GM12891 (cell line): ENCODE results near the gene GCNA.
A peak's percentile ranks its signal among the peaks of the same experiment; 100 is the strongest.

Experiments
- DNase-seq: peaks from one replicate; pipeline ENCODE4 v3.0.0; 2011; ENCODE audit warnings: low spot score; ENCODE audit not compliant: insufficient read length
- FAIRE-seq: peaks from 2 replicates; lab custom pipeline; 2011; peaks lifted over from hg19 to GRCh38; lab: Jason Lieb, UNC
- PAX5 ChIP-seq: IDR thresholded peaks from 2 replicates; pipeline ENCODE4 v1.6.1; 2011; ENCODE audit warnings: low read length, moderate library complexity, mild to moderate bottlenecking; ENCODE audit not compliant: insufficient read depth, severe bottlenecking
- POLR2A ChIP-seq: IDR thresholded peaks from 2 replicates; pipeline ENCODE4 v1.6.1; 2011; ENCODE audit warnings: low read depth, low read length, control low read depth
- POLR2AphosphoS5 ChIP-seq: IDR thresholded peaks from 2 replicates; pipeline ENCODE4 v1.6.1; 2011; ENCODE audit warnings: low read depth, low read length, control low read depth
- POU2F2 ChIP-seq: IDR thresholded peaks from 2 replicates; pipeline ENCODE4 v1.6.1; 2011; ENCODE audit warnings: low read depth, mild to moderate bottlenecking, control low read depth, low read length, moderate library complexity
- SPI1 ChIP-seq: IDR thresholded peaks from 2 replicates; pipeline ENCODE4 v1.6.1; 2011; ENCODE audit warnings: low read depth, low read length, control low read depth
- TAF1 ChIP-seq: IDR thresholded peaks from 2 replicates; pipeline ENCODE4 v1.6.1; 2011; ENCODE audit warnings: low read depth, low read length, control low read depth

GCNA gene

DNA sequence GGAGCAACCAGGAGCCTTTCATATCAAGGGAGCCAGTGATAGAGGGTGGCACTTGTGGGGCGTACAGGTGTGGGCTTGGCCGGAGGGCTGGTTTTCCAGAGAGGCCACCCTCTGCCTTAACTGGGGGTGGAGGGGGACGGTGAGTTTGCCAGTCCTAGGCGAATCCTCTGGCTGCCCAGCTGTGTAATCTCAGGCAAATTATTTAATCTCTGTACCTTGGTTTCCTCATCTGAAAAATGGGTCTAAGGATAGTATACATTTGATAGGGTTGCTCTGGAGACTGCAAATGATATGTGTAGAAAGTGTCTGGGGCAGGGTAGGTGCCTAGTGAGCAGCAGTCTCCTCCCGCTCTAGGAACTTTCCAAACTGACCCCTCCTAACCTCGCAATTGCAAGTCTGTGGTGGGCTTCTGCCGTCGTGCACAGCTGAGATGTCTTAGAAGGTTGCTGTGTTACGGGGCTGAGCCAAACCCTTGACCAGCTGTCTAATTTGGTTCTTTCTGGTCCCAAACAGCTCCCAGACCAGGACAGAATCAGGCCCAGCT lies 43.9 kb downstream of the GCNA start:
- DNase-seq (no peak), FAIRE-seq (no peak)
- TF ChIP-seq TAF1: no peak
- TF ChIP-seq POLR2AphosphoS5: no peak
- TF ChIP-seq SPI1: no peak
- TF ChIP-seq PAX5: no peak
- no peak for TF ChIP-seq POLR2A
- TF ChIP-seq POU2F2: no peak

DNA sequence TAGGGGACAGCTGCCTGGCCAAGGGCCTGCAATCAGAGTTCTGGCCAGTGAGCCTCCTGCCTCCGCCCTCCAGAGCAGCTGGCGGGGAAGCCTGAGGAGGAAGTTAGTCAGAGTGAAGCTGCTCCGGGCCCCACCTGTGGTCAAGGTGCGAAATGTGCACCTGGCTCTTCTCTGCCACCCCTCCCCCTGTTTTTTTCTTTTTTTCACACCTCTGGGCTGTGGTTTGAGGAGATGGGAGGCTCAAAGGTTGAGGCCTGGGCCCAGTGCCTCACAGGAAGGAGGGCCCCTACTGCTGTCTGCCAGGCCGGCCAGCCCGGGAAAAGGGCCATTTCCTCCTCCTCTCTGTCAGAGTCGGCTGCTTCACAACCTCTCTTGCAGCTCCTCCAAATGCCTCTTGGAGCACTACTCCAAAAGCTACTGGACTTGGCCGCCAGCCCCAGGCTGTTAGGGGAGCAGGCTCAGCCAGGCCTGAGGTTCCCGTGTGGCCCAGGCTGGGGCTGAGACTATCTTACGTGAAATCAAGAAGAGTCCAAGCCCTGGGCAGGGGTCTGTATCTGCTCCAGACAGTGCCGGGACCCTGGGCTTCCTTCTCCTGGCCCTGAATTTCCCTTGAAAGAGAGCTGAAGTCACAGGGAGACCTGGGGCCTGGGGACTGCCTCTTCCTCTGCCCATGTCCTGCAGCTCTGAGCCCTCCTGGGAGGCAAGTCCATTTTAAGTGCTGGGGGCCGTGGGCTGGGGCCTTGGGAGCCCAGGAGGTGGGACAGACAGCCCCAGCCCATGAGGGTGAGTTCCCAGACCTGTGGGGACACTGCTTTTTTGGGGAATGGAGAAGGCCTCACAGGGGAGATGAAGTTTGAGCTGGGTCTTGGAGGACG lies 44.6 kb downstream of the GCNA start:
- peak; percentile 87 for FAIRE-seq
- no peak for DNase-seq
- TF ChIP-seq SPI1 (0 out of 2 replicates have a peak, but pooled peaks have one; percentile 6), POU2F2 (no peak)

DNA sequence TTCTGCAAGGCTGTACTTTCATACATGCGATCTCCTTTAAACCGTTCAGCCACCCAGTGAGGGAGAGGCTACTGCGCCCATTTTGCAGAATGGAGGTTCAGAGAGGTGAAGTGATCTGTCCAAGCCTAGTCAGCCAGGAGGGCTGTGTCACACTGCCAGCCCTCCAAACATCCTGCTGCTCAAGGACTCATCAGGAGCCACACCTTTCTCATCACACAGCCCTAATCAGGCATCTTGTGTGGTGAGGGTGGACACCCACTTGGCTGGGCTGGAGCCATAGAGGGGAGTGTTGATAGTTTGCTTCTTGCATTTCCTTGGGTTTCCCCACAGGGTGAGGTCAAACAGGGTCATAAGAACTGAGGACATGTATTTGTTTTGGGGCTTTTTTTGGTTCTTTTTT lies 45.5 kb downstream of the GCNA start:
- FAIRE-seq (peak; percentile 89), DNase-seq (no peak)
- TF ChIP-seq POLR2A (no peak), SPI1 (no peak), TAF1 (no peak), POLR2AphosphoS5 (no peak), PAX5 (no peak), POU2F2 (no peak)

DNA sequence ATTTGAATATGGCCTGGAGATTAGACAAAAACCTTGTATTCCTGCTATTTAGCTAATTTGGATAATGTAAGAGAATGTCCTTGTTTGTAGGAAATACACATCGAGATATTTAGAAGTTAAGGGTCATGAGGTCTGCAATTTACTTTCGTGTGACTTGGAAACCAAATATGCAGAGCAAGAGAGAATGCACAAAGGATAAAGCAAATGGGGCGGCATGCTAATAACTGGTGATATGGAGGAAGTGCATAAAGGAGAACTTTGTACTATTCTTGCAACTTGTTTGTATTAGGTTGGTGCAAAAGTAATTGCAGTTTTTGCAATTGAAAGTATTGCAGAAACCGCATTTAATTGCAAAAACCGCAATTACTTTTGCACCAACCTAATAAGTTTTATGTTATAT lies 47.2 kb downstream of the GCNA start:
- DNase-seq (no peak), FAIRE-seq (no peak)
- TF ChIP-seq TAF1 (no peak), POU2F2 (no peak), POLR2A (no peak), SPI1 (no peak), PAX5 (no peak), POLR2AphosphoS5 (no peak)

DNA sequence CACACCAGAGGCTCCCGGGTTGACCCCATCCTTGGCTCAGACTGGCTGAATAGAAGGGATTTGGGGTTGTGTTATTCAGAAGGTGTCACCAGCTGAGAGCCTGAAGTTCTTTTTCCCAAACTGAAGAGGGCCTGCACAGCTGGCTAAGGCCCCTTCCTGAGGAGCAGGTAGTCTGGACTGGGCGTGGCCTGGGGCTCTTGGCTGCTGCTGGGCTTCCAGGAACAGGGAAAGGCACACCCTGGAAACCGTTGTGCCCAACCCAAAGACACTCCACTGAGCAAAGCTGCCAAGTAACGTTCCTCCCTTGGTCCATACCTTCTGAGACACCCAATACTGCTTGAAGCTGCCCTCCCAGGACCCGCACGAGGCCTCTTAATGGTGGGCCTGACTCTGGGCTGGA lies 48.3 kb downstream of the GCNA start:
- FAIRE-seq (no peak), DNase-seq (no peak)
- TF ChIP-seq TAF1 (no peak), PAX5 (no peak), POU2F2 (no peak), SPI1 (no peak), POLR2AphosphoS5 (no peak), POLR2A (no peak)

DNA sequence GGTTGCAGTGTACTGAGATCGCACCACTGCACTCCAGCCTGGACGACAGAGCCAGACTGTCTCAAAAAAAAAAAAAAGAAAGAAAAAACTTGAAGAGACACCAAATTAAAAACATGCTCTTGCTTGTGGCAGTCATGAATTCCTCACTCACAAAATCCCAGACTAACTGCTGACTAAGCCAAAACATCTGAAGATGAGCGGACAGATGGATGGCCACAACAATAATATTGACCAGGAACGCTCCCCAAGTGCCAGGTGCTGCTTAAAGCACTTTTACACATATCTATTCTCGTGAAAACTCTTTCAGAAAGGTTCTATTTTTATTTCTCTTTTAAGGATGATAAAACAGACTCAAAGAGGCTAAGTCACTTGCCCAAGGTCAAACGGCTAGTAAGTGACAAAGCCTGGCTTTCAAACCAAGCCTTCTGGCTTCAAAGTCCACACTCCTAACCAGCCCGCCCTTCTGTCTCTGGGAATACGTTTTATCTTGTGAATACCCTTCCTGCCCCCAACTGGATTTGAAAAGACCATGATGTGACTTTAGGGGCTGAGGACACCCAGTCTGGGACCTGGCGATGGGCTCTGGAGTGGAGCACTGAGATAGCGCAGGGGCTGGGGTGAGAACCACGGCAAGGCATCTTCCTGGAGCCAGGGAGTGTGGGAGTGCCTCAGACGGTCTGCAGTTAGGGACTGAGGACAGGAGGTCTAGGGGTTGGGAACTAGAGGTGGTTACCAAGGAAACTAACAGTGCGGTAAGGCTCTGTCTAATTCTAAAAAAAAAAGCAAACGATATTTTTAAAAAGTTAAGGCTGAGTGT lies 49.6 kb downstream of the GCNA start:
- DNase-seq: no peak
- TF ChIP-seq POLR2A (no peak), TAF1 (no peak), PAX5 (no peak), POU2F2 (no peak), POLR2AphosphoS5 (no peak), SPI1 (no peak)
- FAIRE-seq: no peak

DNA sequence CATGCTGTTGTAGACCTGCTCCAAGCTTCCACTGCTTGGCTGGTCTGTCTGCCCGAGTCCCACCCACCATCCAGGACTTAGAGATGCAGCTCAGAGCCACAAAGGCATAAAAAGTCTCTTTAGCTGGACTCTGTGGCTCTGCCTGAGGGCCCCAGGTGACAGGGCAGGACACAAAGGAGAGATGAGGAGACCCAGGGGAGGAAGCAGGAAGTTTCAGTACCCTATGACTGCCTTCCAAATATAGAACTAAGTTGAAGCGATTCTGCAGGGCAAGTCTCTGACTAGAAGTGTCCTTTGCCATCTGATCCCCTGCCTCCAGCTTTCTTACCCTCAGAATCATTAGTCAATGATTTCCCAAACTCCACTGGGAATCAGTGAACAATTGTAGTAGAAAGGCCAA lies 51.2 kb downstream of the GCNA start:
- DNase-seq: no peak
- peak; percentile 86 for FAIRE-seq

DNA sequence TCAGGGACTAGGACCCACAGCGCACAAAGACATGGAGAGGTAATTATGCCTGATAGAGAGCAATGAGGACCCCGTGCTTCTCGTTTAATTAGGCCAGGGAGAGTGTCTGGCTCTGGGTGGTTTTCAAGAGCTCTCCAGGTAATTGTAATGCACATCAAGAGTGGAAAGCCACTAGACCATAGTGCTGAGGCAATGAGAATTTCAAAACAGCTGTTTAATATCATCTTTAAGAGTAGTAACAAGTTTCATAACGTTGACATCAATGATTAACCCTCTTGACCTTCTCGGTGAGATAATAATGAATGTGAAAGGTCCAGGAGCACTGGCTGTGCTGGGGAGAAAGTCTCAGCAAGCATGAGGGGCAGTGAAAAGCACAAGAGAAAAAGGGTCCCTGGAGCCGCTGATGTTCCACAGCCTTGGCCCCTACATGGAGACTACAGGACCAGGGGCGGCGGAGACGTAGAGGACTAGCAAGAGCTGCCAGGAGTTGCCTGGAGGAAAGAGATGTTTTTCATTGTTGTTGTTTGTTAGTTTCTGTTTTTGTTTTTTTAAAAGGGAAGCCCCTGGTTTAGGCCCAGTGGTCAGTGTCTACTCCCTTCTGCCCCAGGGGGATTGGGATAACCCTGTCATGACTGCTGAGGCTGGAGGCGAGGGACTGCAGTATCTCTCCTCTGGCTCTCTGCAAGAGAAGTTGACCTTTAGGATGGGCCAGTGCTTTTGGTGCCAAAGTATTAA lies 54.9 kb downstream of the GCNA start:
- peak; percentile 13 for FAIRE-seq
- no peak for DNase-seq
- TF ChIP-seq SPI1 (no peak), TAF1 (no peak), POU2F2 (no peak), PAX5 (no peak), POLR2AphosphoS5 (no peak), POLR2A (no peak)

More for the DNA sequence above, 51.2 kb downstream of the GCNA start:
- TF ChIP-seq SPI1: peak; percentile 82
- TF ChIP-seq POLR2A: no peak

DNA sequence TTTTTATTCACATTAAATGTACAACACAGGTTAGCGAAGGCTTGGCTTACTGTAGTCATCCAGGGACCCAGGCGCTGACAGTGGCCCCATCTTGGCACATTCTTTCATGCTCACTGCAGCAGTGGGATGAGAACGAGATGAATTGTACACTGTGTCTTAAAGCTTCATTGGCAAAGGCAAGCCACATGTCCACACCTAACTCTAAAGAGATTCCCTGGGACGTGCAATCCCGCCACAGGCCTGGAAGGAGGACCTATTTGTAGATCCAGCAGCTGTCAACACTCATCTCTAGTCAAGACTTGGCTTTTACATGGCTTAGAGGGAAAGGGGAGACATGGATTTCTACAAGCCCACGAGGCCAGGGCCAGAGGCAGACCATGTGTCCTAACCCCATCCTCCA lies 56.1 kb downstream of the GCNA start:
- FAIRE-seq (peak; percentile 40), DNase-seq (no peak)
- TF ChIP-seq POLR2AphosphoS5 (no peak), SPI1 (no peak), TAF1 (no peak), POU2F2 (no peak), POLR2A (no peak), PAX5 (no peak)
